IPS-NIHi7 (cell line): Measurements from ENCODE around the gene ZBTB32.
"Not testable (repeated sequence)": the region's sequence is repeated elsewhere in the genome, so short reads cannot be mapped to it uniquely, and the experiment has no call there.

Experiments
- DNase-seq: peaks from one replicate; pipeline ENCODE4 v3.0.0; 2012; ENCODE audit warnings: mixed read lengths; ENCODE audit errors: extremely low spot score

Gene ZBTB32

GRCh38 chr19:35704218-35704617, at the start of gene ZBTB32:
TSS of gene ZBTB32 (plus strand) at chr19:35704558. CDS start at chr19:35714627, 10,069 bp downstream.
- peak; percentile 90 for DNase-seq

- DNase-seq = not testable (repeated sequence)
These were observed 49.5 kb upstream of the ZBTB32 start for GRCh38 chr19:35654828-35655227.

GRCh38 chr19:35655600-35655999, 48.8 kb upstream of the ZBTB32 start:
- DNase-seq = no peak

- no peak for DNase-seq
These were observed 47.7 kb upstream of the ZBTB32 start for GRCh38 chr19:35656700-35657099.

- DNase-seq = no peak
These were observed 46.3 kb upstream of the ZBTB32 start for GRCh38 chr19:35657904-35658700.

- DNase-seq = no peak
These were observed 42.4 kb upstream of the ZBTB32 start for GRCh38 chr19:35661995-35662340.

GRCh38 chr19:35663981-35664380, 40.4 kb upstream of the ZBTB32 start:
- no peak for DNase-seq

GRCh38 chr19:35665157-35665556, 39.2 kb upstream of the ZBTB32 start:
- no peak for DNase-seq

GRCh38 chr19:35665604-35666003, 38.8 kb upstream of the ZBTB32 start:
- no peak for DNase-seq

GRCh38 chr19:35666251-35666913, 38.0 kb upstream of the ZBTB32 start, which contains the start of gene UPK1A:
TSS of gene UPK1A (plus strand) at chr19:35666517. CDS start at chr19:35666813, 296 bp downstream.
- DNase-seq = no peak

GRCh38 chr19:35669566-35669965, 34.8 kb upstream of the ZBTB32 start:
- no peak for DNase-seq

GRCh38 chr19:35669974-35670373, 34.4 kb upstream of the ZBTB32 start:
- DNase-seq = no peak

- no peak for DNase-seq
These were observed 33.7 kb upstream of the ZBTB32 start for GRCh38 chr19:35670686-35671085.

- no peak for DNase-seq
These were observed 32.5 kb upstream of the ZBTB32 start for GRCh38 chr19:35671818-35672217.

GRCh38 chr19:35673121-35673804, 31.1 kb upstream of the ZBTB32 start:
- peak; percentile 86 for DNase-seq

- no peak for DNase-seq
These were observed 28.7 kb upstream of the ZBTB32 start for GRCh38 chr19:35675589-35676140.

- DNase-seq = no peak
These were observed 14.5 kb upstream of the ZBTB32 start for GRCh38 chr19:35689836-35690235.

- DNase-seq = not testable (repeated sequence)
These were observed 13.3 kb upstream of the ZBTB32 start for GRCh38 chr19:35691106-35691505.

- DNase-seq = no peak
These were observed 12.3 kb upstream of the ZBTB32 start for GRCh38 chr19:35692010-35692409.

GRCh38 chr19:35693422-35693821, 10.9 kb upstream of the ZBTB32 start:
- no peak for DNase-seq

- DNase-seq = peak; percentile 88
These were observed 10.3 kb upstream of the ZBTB32 start for GRCh38 chr19:35693835-35694599.
